IPS DF 19.7 (cell line): ENCODE measurements around the gene AKIRIN2.
"Not testable (repeated sequence)": the region's sequence is repeated elsewhere in the genome, so short reads cannot be mapped to it uniquely, and the experiment has no call there.

Experiments used
- DNase-seq: peaks from one replicate; pipeline ENCODE4 v3.0.0-alpha.2; 2013; ENCODE audit warnings: low read depth, low spot score

Gene AKIRIN2

GRCh38 chr6:87718662-87719433 is 16.8 kb upstream of the AKIRIN2 start:
- DNase-seq: no peak

GRCh38 chr6:87716928-87717614 is 15.0 kb upstream of the AKIRIN2 start:
- DNase-seq: no peak

- DNase-seq: no peak
These were observed 12.2 kb upstream of the AKIRIN2 start for GRCh38 chr6:87714093-87714842.

- not testable (repeated sequence) for DNase-seq
These were observed 10.7 kb upstream of the AKIRIN2 start for GRCh38 chr6:87712713-87713112.

GRCh38 chr6:87710090-87710489 is 8.1 kb upstream of the AKIRIN2 start:
- DNase-seq: no peak

GRCh38 chr6:87708581-87709427 is 6.8 kb upstream of the AKIRIN2 start:
- DNase-seq: not testable (repeated sequence)

GRCh38 chr6:87706187-87706966 is 4.3 kb upstream of the AKIRIN2 start:
- no peak for DNase-seq

GRCh38 chr6:87705070-87705691 is 3.1 kb upstream of the AKIRIN2 start:
- no peak for DNase-seq

GRCh38 chr6:87703039-87703438 is 1.0 kb upstream of the AKIRIN2 start:
- not testable (repeated sequence) for DNase-seq

GRCh38 chr6:87702589-87702945 is 534 bp upstream of the AKIRIN2 start:
- DNase-seq: peak; percentile 38

- no peak for DNase-seq
These were observed 723 bp downstream of the AKIRIN2 start for GRCh38 chr6:87701344-87701675.

GRCh38 chr6:87700397-87701343 is 1.4 kb downstream of the AKIRIN2 start:
- DNase-seq: no peak

GRCh38 chr6:87699576-87699975 is 2.5 kb downstream of the AKIRIN2 start:
- DNase-seq: no peak

- DNase-seq: no peak
These were observed 3.5 kb downstream of the AKIRIN2 start for GRCh38 chr6:87698547-87699006.

- DNase-seq: no peak
These were observed 4.2 kb downstream of the AKIRIN2 start for GRCh38 chr6:87697581-87698546.

- not testable (repeated sequence) for DNase-seq
These were observed 5.2 kb downstream of the AKIRIN2 start for GRCh38 chr6:87696817-87697216.

GRCh38 chr6:87692086-87692485 is 9.9 kb downstream of the AKIRIN2 start:
- no peak for DNase-seq

- DNase-seq: no peak
These were observed 11.6 kb downstream of the AKIRIN2 start for GRCh38 chr6:87690441-87690840.
